ENCODE measurements around the gene HECTD1.
A peak's percentile ranks its signal among the peaks of the same experiment; 100 is the strongest.
"Not testable (repeated sequence)": the region's sequence is repeated elsewhere in the genome, so short reads cannot be mapped to it uniquely, and the experiment has no call there.

HECTD1 gene

GRCh38 chr14:31138301-31138700, 69.3 kb downstream of the HECTD1 start:
- no peak for DNase-seq

GRCh38 chr14:31137214-31137889, 70.2 kb downstream of the HECTD1 start:
- no peak for DNase-seq

GRCh38 chr14:31133133-31133532, 74.5 kb downstream of the HECTD1 start:
- DNase-seq, result no peak

GRCh38 chr14:31128601-31129526, 78.7 kb downstream of the HECTD1 start:
- DNase-seq, result peak; percentile 11 to 26

- DNase-seq, result no peak
Observed at GRCh38 chr14:31127690-31128089, 79.9 kb downstream of the HECTD1 start.

DNA sequence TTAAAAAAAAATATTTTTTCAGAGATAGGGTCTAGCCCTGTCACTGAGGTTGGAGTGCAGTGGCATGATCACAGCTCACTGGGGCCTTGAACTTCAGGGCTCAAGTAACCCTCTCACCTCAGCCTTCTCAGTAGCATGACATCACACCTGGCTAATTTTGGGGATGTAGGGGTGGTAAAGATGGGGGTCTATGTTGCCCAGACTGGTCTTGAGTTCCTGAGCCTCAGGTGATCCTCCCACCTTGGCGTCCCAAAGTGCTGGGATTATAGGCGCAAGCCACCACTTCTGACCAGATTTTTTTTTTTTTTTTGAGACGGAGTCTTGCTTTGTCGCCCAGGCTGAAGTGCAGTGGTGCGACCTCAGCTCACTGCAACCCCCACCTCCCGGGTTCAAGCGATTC, 80.9 kb downstream of the HECTD1 start:
- DNase-seq, result no peak

GRCh38 chr14:31125231-31125630, 82.4 kb downstream of the HECTD1 start:
- no peak for DNase-seq

GRCh38 chr14:31124197-31124596, 83.4 kb downstream of the HECTD1 start:
- DNase-seq, result no peak

- DNase-seq, result no peak
Observed at GRCh38 chr14:31122921-31123320, 84.7 kb downstream of the HECTD1 start.

DNA sequence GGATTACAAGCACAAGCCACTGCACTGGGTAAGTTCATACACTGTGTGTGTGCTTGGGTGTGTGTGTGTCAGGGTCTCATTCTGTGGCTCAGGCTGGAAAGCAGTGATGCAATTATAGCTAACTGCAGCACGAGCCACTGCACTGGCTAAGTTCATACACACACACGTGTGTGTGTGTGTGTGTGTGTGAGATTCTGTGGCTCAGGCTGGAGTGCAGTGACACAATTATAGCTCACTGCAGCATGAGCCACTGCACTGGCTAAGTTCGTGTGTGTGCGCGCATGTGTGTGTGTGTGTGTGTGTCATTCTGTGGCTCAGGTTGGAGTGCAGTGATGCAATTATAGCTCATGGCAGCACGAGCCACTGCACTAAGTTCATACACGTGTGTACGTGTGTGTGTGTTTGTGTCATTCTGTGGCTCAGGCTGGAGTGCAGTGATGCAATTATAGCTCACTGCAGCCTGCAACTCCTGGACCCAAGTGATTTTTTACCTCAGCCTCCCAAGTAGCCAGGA, 85.4 kb downstream of the HECTD1 start:
- DNase-seq, result no peak

- no peak for DNase-seq
Observed at GRCh38 chr14:31118892-31119291, 88.7 kb downstream of the HECTD1 start.

DNA sequence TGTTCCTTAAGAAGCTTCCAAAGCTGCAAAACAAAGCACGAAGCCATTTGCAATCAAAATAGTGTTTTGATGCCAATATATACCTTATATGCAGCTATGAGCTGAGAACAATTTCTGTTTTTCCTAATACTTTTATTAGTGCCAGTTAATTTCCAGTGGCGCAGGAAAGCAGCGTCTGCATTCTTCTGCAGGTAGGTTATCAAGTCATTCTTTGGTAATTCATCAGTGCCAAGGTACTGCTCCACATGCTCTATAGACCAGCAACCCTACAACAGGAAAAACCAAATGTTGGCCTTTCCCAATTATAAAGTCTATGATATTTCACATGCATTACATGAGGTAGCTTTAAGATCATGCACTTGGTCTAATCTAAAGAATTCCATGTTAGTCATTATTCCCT, 93.8 kb downstream of the HECTD1 start:
- no peak for DNase-seq

DNA sequence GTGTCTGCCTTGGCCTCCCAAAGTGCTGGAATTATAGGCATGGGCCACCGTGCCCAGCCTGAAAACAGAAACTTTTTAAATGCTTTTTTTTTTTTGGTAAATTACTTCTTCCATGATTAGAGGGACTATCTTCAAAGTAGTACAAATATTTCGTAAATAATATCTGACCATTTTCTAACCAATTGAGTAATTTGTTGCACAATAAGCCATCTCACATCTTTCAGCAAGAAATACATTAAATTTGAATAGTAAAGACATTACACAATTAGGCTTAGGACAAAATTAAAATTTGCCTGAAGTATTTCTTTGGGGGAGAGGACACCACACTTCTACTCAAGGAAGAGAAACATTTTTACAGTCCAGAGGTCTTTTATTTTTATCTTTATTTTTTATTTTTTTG, 96.7 kb downstream of the HECTD1 start:
- DNase-seq, result no peak

GRCh38 chr14:31109257-31109656, 98.3 kb downstream of the HECTD1 start:
- no peak for DNase-seq

GRCh38 chr14:31106768-31107167, 100.8 kb downstream of the HECTD1 start:
- DNase-seq, result no peak

GRCh38 chr14:31097081-31097480, 110.5 kb downstream of the HECTD1 start:
- no peak for DNase-seq

GRCh38 chr14:31096255-31096654, 111.3 kb downstream of the HECTD1 start:
- no peak for DNase-seq

DNA sequence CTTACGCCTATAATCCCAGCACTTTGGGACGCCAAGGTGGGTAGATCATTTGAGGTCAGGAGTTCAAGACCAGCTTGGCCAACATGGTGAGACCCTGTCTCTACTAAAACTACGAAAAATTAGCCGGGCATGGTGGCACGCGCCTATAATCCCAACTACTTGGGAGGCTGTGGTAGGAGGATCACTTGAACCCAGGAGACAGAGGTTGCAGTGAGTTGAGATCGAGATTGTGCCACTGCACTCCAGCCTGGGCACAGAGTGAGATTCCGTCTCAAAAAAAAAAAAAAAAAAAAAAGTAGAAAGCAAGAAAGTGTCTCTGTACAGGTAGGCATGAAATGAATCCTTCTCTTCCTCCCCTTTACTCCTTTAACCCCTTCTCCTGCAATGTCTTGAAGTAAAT, 111.8 kb downstream of the HECTD1 start:
- DNase-seq, result not testable (repeated sequence)

- DNase-seq, result not testable (repeated sequence)
Observed at GRCh38 chr14:31093884-31094839, 113.4 kb downstream of the HECTD1 start.

- no peak for DNase-seq
Observed at GRCh38 chr14:31092160-31092708, 115.4 kb downstream of the HECTD1 start.

GRCh38 chr14:31090883-31091764, 116.5 kb downstream of the HECTD1 start:
- peak; percentile 7 to 14 for DNase-seq
